SK-N-SH (cell line): ENCODE results near the gene CAPN6.

Experiments
- CHD2 ChIP-seq: fragments of 150-350 bp; IDR thresholded peaks from 2 replicates; pipeline ENCODE4 v1.6.1; 2018; ENCODE audit warnings: low read length; ENCODE audit not compliant: partially characterized antibody
- EP300 ChIP-seq, 2 experiments: IDR thresholded peaks; 2 replicates each; pipeline versions ENCODE4 v1.4.0 to v1.6.1; 2012; ENCODE audit warnings: borderline replicate concordance in 1 of 2, low read depth in 1 of 2, low read length in 1 of 2
- EZH2phosphoT487 ChIP-seq: fragments of 200-600 bp; sonication (generic); IDR thresholded peaks from 2 replicates; pipeline ENCODE4 v1.6.1; 2017; ENCODE audit warnings: low read depth, mixed run types, mild to moderate bottlenecking, antibody characterized with exemption, moderate library complexity, borderline replicate concordance
- NFIC ChIP-seq: IDR thresholded peaks from 2 replicates; pipeline ENCODE4 v1.4.0; 2012; ENCODE audit warnings: borderline replicate concordance
- POLR2AphosphoS5 ChIP-seq: IDR thresholded peaks from 2 replicates; pipeline ENCODE4 v1.6.1; 2012; ENCODE audit warnings: low read depth, low read length
- RCOR1 ChIP-seq: fragments of 150-350 bp; IDR thresholded peaks from 2 replicates; pipeline ENCODE4 v1.6.1; 2017; ENCODE audit warnings: antibody characterized with exemption, low read length
- SMC3 ChIP-seq: IDR thresholded peaks from 2 replicates; pipeline ENCODE4 v1.6.1; 2012; ENCODE audit warnings: low read depth, low read length, improper control_type of control experiment
- TAF1 ChIP-seq: IDR thresholded peaks from 2 replicates; pipeline ENCODE4 v1.6.1; 2012; ENCODE audit warnings: low read depth, mild to moderate bottlenecking, low read length, moderate library complexity, borderline replicate concordance
- TF ChIP-seq, protein P1 (sequence below): fragments of 200-600 bp; sonication (generic); IDR thresholded peaks from 2 replicates; pipeline ENCODE4 v1.6.1; 2017; ENCODE audit warnings: antibody characterized with exemption, mild to moderate bottlenecking, moderate library complexity
- TF ChIP-seq, protein P2 (sequence below): IDR thresholded peaks from 2 replicates; pipeline ENCODE4 v1.4.0; 2012; ENCODE audit warnings: low read depth
- TF ChIP-seq, protein P3 (sequence below): fragments of 150-350 bp; IDR thresholded peaks from 2 replicates; pipeline ENCODE4 v1.6.1; 2017; ENCODE audit warnings: antibody characterized with exemption, low read length, low read depth, borderline replicate concordance
- TF ChIP-seq, protein P4 (sequence below): IDR thresholded peaks from 2 replicates; pipeline ENCODE4 v1.6.1; 2012; ENCODE audit warnings: mild to moderate bottlenecking, low read depth, low read length, moderate library complexity

DNA sequence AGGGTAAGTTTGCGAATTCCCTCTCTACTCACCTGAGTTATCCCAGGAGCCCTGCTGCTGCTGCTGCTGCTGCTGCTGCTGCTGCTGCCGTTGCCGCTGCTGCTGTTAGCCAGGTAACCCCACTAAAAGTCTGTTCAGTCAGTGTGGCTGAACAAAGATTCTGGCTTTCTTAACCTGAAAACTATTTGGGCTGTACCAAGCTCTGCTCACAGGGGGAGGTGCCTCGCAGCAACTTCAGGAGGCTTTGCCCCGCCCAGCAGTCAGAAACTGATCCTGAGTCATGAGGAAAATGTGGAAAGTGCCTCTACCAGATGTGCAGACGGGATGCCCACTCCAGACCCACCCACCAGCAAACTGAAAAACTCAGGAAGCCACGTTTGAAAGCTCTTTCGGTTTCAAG, at the start of gene CAPN6:
- TF ChIP-seq, protein P1, sequence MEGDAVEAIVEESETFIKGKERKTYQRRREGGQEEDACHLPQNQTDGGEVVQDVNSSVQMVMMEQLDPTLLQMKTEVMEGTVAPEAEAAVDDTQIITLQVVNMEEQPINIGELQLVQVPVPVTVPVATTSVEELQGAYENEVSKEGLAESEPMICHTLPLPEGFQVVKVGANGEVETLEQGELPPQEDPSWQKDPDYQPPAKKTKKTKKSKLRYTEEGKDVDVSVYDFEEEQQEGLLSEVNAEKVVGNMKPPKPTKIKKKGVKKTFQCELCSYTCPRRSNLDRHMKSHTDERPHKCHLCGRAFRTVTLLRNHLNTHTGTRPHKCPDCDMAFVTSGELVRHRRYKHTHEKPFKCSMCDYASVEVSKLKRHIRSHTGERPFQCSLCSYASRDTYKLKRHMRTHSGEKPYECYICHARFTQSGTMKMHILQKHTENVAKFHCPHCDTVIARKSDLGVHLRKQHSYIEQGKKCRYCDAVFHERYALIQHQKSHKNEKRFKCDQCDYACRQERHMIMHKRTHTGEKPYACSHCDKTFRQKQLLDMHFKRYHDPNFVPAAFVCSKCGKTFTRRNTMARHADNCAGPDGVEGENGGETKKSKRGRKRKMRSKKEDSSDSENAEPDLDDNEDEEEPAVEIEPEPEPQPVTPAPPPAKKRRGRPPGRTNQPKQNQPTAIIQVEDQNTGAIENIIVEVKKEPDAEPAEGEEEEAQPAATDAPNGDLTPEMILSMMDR: no peak
- TF ChIP-seq NFIC (no peak), EZH2phosphoT487 (no peak), TAF1 (no peak), RCOR1 (no peak), SMC3 (no peak), POLR2AphosphoS5 (no peak), EP300 (IDR thresholded peaks at IDR 0.05; ENCODE audit: borderline replicate concordance in 1 of 2, low read depth in 1 of 2, low read length in 1 of 2) (no peak), CHD2 (no peak)
- TF ChIP-seq, protein P2, sequence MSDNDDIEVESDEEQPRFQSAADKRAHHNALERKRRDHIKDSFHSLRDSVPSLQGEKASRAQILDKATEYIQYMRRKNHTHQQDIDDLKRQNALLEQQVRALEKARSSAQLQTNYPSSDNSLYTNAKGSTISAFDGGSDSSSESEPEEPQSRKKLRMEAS: no peak
- TF ChIP-seq, protein P3, sequence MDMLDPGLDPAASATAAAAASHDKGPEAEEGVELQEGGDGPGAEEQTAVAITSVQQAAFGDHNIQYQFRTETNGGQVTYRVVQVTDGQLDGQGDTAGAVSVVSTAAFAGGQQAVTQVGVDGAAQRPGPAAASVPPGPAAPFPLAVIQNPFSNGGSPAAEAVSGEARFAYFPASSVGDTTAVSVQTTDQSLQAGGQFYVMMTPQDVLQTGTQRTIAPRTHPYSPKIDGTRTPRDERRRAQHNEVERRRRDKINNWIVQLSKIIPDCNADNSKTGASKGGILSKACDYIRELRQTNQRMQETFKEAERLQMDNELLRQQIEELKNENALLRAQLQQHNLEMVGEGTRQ: no peak
- TF ChIP-seq, protein P4, sequence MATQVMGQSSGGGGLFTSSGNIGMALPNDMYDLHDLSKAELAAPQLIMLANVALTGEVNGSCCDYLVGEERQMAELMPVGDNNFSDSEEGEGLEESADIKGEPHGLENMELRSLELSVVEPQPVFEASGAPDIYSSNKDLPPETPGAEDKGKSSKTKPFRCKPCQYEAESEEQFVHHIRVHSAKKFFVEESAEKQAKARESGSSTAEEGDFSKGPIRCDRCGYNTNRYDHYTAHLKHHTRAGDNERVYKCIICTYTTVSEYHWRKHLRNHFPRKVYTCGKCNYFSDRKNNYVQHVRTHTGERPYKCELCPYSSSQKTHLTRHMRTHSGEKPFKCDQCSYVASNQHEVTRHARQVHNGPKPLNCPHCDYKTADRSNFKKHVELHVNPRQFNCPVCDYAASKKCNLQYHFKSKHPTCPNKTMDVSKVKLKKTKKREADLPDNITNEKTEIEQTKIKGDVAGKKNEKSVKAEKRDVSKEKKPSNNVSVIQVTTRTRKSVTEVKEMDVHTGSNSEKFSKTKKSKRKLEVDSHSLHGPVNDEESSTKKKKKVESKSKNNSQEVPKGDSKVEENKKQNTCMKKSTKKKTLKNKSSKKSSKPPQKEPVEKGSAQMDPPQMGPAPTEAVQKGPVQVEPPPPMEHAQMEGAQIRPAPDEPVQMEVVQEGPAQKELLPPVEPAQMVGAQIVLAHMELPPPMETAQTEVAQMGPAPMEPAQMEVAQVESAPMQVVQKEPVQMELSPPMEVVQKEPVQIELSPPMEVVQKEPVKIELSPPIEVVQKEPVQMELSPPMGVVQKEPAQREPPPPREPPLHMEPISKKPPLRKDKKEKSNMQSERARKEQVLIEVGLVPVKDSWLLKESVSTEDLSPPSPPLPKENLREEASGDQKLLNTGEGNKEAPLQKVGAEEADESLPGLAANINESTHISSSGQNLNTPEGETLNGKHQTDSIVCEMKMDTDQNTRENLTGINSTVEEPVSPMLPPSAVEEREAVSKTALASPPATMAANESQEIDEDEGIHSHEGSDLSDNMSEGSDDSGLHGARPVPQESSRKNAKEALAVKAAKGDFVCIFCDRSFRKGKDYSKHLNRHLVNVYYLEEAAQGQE: no peak
